ENCODE results near the gene ZNF574.
"Not testable (repeated sequence)": the region's sequence is repeated elsewhere in the genome, so short reads cannot be mapped to it uniquely, and the experiment has no call there.

ZNF574 gene

DNA sequence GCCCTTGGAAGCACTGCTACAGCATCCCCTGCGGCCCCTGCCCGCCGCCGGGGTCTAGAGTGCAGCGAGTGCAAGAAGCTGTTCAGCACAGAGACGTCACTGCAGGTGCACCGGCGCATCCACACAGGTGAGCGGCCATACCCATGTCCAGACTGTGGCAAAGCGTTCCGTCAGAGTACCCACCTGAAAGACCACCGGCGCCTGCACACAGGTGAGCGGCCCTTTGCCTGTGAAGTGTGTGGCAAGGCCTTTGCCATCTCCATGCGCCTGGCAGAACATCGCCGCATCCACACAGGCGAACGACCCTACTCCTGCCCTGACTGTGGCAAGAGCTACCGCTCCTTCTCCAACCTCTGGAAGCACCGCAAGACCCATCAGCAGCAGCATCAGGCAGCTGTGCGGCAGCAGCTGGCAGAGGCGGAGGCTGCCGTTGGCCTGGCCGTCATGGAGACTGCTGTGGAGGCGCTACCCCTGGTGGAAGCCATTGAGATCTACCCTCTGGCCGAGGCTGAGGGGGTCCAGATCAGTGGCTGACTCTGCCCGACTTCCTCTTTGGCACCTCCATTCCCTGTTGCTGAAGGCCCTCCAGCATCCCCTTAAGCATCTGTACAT lies 4.9 kb downstream of the ZNF574 start:
- no peak for DNase-seq

DNA sequence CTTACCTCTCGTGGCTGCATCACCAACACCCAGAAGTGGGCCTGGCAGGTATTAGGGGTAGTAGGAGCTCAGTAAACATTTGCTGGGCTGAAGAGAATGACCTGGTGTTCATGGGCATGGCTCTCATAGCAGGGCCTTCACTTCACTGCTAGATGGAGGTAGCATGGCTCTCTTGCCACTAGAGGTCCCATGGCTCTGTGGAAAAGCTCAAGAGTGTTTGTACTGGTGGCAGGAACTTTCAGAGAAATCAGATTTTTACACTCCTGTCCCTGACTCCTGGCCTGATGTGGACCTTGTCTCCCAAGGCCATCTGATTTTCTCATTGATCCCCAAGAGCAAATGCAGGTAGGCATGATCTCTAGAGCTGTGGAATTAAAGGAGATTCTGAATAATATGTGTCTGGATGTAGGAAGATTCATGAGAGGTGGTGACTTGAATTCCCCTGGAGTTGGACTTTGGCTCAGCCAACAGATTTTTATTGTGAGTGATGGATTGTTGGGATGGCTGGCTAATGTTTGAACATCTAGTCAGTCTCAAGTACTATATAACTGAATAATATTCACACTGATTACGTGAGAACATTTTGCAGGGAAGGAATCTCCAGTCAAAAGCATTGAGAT lies 5.7 kb downstream of the ZNF574 start:
- peak; percentile 45 for DNase-seq

DNA sequence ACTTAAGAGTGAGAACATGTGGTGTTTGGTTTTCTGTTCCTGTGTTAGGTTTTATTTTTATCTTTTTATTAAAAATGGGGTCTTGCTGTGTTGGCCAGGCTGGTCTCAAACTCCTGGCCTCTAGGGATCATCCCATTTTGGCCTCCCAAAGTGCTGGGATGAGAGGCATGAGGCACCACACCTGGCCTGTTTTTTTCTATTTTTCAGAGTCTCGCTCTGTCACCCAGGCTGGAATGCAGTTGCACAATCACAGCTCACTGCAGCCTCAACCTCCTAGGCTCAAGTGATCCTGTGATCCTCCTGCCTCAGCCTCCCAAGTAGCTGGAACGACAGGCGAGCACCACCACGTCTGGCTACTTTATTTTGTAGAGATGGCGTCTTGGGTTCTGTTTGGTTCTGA lies 7.6 kb downstream of the ZNF574 start:
- no peak for DNase-seq

DNA sequence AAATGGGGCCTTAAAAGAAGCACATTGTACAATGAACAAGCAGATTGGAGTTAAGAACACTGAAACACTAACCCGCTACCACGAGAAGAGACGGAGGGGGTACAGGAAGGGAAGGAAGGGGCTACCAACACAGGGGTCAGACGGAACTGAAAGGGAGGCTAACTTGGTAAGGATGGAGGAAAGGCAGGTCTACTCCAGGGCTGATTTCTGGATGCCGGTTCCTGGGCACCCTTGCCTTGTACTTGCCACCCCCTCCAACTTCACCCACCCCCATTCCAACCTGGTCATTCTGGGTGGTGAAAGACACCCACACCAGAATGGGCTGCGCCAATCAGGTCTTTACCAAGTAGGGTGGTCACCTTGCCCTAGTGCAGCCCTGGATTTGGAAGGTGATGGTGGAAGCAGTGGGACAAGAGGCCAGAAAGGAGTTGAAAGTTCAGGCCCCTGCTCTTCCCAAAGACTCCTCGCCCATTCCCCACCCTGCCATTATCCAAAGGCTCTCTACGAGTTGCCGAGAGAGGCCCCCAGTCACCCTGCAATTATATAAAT lies 10.3 kb downstream of the ZNF574 start:
- no peak for DNase-seq

- DNase-seq: no peak
Measured at GRCh38 chr19:42086770-42087550, 11.0 kb downstream of the ZNF574 start.

DNA sequence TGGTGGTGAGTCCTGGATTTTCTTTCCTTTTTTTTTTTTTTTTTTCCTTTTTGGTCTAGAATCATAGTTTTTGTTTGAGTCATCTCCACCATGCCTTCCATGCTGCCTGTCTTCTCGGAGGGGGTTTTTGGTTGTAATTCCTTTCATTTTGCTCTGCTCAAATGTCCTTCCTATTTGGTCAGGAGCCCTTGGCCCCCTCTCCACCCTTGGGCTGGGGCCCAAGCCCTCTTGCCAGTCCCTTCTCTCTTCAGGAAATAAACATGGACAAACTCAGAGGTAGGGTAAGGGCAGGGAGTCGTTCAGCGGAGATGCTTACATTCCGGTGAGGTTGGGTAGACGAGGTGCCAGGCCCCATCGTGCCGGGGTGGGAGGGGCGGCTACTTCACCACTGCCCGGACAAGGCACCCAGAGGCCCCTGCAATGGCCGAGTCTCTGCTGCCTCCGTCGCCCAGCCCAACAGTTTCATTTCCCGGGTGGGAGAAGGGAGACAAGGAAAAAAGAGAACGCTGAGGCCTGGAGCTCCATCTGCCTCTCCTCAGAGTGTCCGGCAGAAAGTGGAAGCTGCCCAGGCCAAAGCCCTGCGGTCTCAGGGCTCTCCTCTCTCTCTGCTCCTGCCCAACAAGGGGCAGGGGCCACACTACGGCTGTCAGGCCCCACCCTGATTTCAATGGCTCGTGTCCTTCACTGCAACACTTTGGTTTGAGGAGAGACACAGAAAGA lies 12.7 kb downstream of the ZNF574 start:
- DNase-seq: peak; percentile 82

GRCh38 chr19:42089191-42089750 lies 13.3 kb downstream of the ZNF574 start:
- no peak for DNase-seq

DNA sequence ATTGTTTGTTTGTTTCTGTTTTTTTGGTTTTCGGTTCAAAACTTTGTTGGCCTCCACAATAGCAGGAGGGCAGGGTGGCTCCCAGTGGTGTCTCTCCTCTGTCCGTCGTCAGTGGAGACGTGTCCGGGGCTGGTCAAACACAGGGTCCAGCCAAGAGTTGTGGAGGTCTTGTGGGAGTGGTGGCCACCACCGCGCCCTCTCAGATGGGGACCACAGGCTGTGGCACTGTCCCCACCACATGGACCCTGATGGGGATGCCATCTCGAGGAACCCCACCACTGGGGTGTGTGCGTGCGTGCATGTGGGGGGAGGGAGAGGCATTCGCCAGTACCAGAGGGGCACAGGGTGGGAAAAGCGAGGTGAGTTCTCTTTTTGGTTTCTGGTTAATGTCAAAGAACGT lies 13.8 kb downstream of the ZNF574 start:
- DNase-seq: no peak

DNA sequence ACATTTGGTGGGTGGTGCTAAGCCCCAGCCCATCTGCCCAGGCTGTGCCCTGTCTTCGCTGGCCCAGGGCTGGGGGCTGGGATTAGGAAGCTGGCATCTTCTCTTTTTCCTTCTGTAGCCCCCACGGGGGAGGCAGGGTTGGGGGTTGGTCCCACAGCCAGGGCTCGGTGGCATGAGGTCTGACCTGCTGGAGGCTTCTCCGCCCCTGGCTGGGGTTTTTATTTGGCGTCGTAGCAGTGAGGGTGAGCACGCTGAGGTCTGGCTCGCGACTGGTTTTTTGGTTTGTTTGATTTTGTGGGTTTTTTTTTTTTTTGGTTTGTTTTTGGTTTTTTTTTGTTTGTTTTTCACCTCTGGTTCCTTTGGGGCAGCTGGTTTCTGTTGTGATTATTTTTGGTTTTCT lies 14.7 kb downstream of the ZNF574 start:
- no peak for DNase-seq

DNA sequence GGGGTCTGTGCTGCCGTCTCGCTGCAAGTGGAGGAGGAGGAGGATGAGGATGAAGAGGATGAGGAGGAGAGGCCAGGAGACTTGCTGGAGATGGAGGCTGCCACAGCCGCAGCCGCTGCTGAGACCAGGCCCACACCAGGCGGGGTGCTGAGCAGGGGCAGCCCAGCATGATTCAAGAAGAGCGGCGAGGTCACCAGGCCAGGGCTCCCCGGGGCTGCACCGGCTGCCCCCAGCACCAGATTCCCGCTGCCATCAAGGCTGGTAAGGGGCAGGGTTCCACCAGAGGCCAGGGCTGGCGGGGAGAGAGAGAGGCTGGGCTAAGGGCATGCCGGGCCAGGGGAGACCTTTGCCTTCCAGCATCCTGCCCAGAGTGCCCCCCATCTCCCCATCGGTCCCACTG lies 15.3 kb downstream of the ZNF574 start:
- no peak for DNase-seq

DNA sequence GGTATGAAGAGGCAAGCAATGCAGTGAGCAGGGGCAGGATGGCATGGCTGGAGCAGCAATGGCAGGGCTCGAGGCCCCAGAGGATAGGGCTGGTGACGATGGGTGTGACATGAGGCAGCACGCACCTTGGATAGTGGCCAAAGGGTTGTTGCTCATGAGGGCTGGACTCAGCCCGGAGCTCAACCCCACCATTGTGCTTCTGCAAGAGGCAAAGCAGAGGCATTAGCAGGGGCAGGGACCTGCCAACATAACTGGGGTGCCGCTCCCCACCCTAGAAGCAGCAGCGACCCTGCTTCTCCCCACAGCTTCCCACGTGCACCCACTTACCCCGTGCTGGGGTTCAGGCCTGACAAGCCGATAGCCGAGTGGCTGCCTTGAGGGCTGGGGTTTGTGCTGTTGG lies 15.8 kb downstream of the ZNF574 start:
- peak; percentile 57 for DNase-seq

DNA sequence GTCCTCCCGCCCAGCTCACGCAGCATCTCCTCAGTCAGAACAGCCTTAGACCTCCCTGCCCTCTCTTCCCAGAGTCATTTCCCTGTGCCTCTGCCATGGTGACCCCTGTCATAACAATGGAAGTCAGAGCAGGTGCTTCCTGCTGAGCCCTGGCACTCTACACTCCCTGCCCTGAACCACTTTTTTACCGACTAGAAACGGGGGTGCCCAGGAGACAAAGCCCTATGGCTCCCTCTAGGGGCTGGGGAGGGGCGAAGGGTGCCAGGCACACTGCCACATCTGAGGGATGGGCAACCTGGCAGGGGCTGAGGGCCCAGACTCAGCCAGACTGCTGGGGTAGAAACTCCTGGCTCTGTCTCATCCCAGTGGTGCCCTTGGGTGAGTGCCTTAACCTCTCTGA lies 16.4 kb downstream of the ZNF574 start:
- peak; percentile 30 for DNase-seq

- no peak for DNase-seq
Measured at GRCh38 chr19:42093505-42093904, 17.5 kb downstream of the ZNF574 start.

- no peak for DNase-seq
Measured at GRCh38 chr19:42093926-42094325, 18.0 kb downstream of the ZNF574 start.

DNA sequence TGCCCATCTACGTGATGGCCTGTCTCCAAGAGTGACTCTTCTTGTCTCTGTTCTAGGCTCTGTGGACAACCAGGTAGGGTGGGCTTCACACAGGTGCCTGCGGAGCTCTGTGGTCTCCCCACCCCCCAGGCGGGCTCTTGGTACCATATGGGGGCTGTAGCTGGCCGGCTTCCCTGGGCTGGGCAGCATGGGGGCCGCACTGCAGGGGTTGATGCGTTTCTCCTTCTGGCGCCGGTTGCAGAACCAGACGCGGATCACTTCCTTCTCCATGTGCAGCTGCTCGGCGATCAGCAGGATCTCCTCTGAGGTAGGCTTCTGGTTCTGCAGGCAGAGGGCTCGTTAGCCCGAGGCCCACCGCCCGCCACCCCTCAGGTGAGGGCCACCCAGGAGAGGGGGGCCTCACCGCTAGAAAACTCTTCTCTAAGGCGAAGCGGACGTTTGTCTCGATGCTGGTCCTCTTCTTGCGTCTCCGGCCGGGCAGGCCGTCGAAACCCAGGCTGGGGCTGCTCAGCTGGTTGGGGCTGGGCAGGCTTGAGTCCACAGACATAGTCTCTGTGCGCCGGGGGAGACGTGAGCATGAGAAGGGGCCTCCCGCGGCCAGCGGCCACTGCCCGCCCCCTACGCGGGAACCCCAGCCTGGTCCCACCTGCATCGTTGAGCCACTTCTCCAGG lies 19.3 kb downstream of the ZNF574 start:
- no peak for DNase-seq

GRCh38 chr19:42095814-42096230 lies 19.9 kb downstream of the ZNF574 start:
- no peak for DNase-seq

DNA sequence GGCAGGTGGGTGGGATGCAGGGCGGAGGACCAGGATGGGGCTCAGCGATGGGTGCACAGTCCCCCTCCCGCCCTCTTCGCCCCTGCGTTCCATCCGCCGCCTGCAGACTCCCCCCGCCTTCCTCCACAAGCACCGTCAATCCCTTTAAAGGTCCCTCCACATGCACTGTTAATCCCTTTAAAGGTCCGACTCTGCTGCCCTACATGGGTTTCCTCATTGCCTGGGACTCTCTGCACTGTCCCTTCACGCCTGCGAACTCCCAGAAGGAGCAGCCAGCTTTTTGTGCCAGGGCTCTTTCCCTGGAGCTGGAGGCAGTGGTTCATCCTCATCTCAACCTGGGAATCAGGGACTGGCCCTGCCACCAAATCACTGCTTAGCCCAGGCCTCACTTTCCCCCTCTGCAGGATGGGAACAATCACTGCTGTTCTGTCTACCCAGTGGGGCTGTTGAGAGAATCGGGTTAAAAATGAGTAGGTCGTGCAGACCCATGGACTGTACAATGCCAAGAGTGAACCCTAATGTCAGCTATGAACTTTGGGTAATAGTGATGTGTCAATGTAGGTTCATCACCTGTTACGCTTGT lies 20.4 kb downstream of the ZNF574 start:
- no peak for DNase-seq

- DNase-seq: no peak
Measured at GRCh38 chr19:42097461-42097860, 21.5 kb downstream of the ZNF574 start.

- DNase-seq: no peak
Measured at GRCh38 chr19:42098781-42099180, 22.8 kb downstream of the ZNF574 start.

- DNase-seq: no peak
Measured at GRCh38 chr19:42099336-42099925, 23.5 kb downstream of the ZNF574 start.

GRCh38 chr19:42100241-42100640 lies 24.3 kb downstream of the ZNF574 start:
- DNase-seq: not testable (repeated sequence)

- DNase-seq: no peak
Measured at GRCh38 chr19:42102877-42103276, 26.9 kb downstream of the ZNF574 start.
